GM20000 (cell line): ENCODE results near the gene MAP7D1.

ENCODE experiments used
- DNase-seq: peaks from one replicate; pipeline ENCODE4 v3.0.0; 2012; ENCODE audit warnings: low spot score
- TF ChIP-seq, protein P1 (sequence below): IDR thresholded peaks from 2 replicates; pipeline ENCODE4 v1.5.1; 2012; ENCODE audit warnings: mild to moderate bottlenecking, control low read depth; ENCODE audit errors: extremely low read depth, missing control alignments

MAP7D1 gene

DNA sequence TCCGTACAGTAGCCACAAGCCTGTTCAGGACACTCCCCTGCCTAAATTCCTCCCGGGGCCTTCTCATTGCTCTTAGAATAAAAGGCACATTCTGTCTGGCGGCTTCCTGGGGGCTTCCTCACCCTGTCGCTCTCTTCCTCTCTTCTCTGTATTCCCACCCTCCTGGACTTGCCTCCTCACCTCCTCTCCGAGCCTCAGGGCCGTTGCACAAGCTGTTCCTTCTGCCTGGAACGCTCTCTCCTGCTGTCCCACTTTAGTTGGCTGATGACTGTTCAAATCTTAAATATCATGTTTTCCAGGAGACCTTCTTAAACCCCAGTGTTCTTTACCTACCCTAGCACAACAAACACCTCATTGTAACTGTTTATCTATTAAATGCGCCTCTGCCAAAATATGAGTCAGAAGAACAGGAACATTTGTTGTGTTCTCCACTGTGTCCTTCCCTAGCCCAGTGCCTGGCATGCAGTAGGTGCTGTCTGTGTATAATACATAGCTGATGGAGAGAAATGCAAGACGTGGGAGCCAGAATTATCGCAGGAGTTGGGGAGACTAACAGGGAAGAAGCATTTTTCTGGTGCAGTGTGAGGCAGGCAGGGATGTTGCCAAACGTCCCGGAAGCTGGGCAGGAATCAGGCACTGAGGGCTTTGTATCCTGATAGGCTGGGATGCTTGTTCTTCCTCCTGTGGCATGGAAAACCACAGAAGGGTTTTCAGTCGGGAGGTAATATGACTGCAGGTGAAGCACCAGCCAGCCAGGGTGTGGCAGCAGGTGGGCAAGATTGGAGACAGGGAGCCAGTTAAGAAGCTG, 44.2 kb downstream of the MAP7D1 start:
- peak; percentile 0 for DNase-seq
- TF ChIP-seq, protein P1, sequence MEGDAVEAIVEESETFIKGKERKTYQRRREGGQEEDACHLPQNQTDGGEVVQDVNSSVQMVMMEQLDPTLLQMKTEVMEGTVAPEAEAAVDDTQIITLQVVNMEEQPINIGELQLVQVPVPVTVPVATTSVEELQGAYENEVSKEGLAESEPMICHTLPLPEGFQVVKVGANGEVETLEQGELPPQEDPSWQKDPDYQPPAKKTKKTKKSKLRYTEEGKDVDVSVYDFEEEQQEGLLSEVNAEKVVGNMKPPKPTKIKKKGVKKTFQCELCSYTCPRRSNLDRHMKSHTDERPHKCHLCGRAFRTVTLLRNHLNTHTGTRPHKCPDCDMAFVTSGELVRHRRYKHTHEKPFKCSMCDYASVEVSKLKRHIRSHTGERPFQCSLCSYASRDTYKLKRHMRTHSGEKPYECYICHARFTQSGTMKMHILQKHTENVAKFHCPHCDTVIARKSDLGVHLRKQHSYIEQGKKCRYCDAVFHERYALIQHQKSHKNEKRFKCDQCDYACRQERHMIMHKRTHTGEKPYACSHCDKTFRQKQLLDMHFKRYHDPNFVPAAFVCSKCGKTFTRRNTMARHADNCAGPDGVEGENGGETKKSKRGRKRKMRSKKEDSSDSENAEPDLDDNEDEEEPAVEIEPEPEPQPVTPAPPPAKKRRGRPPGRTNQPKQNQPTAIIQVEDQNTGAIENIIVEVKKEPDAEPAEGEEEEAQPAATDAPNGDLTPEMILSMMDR: no peak

DNA sequence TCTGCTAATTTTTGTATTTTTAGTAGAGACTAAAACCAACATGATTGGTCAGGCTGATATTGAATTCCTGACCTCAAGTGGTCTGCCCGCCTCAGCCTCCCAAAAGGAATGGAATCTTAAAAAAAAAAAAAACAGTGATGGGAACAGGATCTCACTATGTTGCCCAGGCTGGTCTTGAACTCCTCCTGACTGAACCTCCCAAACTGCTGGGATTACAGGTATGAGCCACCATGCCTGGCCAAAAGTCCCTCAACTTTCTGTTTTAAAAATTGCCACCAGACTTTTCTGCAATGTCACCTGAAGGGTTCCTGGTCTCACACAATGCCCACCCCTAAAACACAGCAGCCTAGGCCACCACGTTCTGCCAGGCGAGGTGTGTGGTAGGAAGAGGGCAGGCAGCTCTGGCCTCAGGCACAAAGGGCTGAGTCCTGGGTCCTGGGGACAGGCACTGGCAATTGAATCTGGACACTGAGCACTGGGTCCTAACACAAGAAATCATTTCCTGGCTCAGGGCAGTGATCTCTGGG, 47.1 kb downstream of the MAP7D1 start:
- DNase-seq: peak; percentile 0
- TF ChIP-seq, protein P1: no peak

DNA sequence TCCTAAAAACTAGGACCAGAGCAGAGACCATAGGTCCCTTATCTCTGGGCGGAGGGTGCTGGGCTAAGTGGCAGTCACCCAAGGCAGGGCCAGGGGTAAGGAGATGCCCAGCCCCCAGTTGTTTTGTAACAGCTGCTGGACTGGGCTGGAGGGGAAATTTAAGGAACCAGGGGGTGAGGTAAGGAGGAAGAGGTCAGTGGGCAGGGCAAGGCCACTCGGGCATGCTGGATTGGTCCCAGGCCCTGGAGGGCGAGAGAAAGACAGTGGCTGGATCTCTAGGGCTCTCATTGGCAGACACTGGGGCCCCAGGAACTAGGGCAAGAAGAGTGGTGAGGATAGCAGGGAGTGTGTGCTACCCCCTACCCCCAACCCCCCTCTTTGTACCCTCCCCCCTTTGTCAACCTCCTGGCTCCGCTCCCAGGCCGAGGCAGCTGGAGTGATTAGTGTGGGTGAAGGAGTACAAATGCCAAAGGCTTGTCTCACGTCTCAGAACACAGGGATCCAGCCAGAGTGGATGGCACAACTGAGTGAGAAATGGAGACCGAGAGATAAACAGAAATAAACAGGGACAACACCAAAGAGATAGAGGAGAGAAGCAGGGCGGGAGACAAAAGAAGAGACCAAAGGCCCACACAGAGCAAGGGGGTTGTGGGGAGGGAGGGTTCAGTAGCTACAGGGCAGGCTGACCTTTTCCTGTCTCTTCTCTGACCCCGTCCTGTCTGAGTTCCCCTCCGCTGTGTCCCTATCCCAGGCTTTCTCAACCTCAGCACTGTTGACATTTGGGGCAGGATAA, 47.8 kb downstream of the MAP7D1 start:
- DNase-seq: peak; percentile 2
- TF ChIP-seq, protein P1: no peak

DNA sequence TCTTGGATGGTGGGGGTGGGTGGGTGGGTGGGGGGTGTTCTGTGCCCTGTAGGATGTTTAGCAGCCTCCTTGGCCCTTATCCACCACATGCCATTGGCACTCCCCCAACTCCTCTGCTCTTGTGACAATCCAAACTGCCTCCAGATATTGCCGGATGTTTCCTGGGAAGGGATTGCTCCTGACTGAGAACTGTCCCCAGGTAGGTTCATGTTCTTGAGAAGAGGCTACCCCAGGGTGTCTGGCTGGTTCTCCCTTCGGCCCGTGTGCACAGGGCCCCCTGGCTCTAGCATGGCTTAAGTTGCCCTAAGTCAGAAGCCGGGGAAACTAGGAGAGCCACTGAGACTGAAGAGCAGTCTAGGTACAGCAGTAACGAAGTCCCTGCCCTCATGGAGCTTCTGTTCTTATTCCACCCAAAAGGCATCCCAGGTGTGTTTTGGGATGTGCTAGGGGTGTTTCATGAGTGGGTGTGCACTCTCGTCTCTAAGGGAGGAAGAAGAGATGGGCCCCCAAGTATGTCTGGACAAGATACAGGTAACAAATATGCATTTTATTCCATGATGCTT, 48.5 kb downstream of the MAP7D1 start:
- TF ChIP-seq, protein P1: no peak
- DNase-seq: peak; percentile 1

DNA sequence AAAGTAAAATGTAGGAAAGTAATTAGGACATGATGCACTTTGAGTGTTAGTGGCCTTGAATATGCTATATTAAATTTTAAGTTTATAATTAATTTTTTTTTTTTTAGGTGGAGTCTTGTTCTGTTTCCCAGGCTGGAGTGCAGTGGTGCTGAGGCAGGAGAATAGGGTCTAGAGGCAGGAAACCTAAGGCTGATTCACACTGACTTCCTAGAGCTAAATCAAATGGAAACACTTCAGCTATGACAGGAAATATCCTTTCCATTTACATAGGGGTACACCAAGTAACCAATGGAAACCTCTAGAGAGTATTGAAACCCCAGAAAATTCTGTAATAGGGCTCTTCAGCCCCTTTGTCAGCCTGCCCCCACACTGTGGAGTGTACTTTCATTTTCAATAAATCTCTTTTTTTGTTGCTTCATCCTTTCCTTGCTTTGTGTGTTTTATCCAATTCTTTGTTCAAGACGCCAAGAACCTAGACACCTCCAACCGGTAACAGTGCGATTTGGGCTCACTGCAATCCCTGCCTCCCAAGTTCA, 50.4 kb downstream of the MAP7D1 start:
- TF ChIP-seq, protein P1: no peak
- DNase-seq: no peak

DNA sequence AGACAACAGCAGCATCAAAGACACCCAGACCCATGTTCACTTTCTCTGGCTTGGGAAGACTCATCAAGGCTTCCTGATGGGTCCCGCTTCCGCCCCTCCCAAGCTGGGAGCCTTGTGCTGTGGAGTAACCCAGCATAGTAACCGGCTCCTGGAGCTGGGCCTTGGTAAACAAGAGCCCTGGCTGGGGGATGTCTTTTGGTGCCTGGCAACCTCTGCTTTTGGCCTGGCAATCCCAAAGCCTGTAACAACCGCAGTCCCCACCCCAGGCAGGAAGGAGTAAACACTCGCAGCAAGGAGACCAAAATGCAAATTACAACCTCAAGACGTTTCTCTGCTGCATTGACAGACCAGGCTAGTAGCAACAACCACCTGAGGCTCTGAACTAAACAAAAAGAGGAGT, 51.4 kb downstream of the MAP7D1 start:
- peak; percentile 36 for DNase-seq
- TF ChIP-seq, protein P1: no peak
